Measurements from ENCODE around the gene PRR16. TPM values are rescaled to one million over a fixed set of nuclear protein-coding genes. Genes with fewer than 3 reads are reported as not detected.
A peak's percentile ranks its signal among the peaks of the same experiment; 100 is the strongest.
"Not testable (repeated sequence)": the region's sequence is repeated elsewhere in the genome, so short reads cannot be mapped to it uniquely, and the experiment has no call there.

Gene PRR16
- total RNA-seq, 1 donor from 2014 or later, result 28.7 TPM

DNA sequence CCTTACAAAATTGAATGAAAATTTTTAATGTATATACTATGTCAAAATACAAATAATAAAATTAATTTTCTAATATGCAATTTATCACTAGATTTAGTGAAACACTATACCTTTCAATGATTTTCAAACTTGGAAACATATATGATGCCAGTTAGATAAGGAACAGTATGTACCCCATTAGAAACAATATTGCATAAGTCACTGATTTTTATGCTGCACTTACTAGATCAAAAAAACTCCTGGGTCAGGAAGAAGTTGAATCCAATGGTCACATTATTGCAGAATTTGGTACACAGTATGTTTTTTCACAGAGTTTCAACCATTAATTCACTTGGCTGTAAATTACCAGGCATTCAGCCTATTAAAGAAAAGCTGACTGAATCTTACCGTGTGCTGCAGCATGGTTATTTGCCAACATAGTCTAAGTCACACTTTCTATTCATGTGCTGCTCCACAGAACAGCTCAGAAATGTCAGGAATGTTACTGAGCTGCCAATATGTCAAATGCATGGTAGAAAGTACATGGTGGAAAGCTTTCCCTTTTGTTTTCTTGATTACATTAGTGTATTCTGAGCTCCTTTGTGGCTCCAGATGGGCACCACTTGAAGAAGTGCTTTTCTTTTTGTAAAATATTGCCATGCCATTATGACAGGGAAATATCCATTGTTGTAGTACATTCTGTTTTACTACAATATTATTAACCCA lies 9.9 kb upstream of the PRR16 start:
- TF ChIP-seq, protein P1, sequence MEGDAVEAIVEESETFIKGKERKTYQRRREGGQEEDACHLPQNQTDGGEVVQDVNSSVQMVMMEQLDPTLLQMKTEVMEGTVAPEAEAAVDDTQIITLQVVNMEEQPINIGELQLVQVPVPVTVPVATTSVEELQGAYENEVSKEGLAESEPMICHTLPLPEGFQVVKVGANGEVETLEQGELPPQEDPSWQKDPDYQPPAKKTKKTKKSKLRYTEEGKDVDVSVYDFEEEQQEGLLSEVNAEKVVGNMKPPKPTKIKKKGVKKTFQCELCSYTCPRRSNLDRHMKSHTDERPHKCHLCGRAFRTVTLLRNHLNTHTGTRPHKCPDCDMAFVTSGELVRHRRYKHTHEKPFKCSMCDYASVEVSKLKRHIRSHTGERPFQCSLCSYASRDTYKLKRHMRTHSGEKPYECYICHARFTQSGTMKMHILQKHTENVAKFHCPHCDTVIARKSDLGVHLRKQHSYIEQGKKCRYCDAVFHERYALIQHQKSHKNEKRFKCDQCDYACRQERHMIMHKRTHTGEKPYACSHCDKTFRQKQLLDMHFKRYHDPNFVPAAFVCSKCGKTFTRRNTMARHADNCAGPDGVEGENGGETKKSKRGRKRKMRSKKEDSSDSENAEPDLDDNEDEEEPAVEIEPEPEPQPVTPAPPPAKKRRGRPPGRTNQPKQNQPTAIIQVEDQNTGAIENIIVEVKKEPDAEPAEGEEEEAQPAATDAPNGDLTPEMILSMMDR (IDR thresholded peaks at IDR 0.05), result no peak
- Histone ChIP-seq H3K36me3 (no peaks in the 10 kb centered on the region), H3K27ac (peak overlapping the region; percentile 38 to 50), H3K4me3 (peak overlapping the region in 1 of 2 donors; percentile 4), H3K4me1 (peaks cover 3 to 12% of the 10 kb centered on the region in 2 donors), H3K9me3 (no peaks in the 10 kb centered on the region), H3K27me3 (no peaks in the 10 kb centered on the region)
- DNase-seq (ENCODE audit: low spot score in 2 of 2), result no peak
- intact Hi-C loops (cut with DNase I), result no loop called here

DNA sequence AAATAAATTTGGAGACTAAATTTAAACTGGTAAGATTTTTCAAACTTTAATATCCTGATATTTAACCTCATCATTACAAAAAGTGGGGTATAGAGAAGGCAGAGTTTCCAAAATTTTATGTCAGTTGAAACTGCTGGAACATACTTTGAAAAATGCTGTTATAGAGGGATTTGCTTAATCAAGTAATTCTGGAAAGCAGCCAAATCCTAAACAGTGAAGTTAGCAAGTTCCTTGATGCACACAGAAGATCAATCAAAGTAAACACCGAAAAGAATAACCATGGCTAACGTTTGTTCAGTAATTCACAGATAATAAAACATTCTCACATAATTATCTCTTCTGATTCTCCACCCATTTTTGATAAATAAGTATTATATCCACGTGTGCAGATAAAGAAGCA lies 8.1 kb upstream of the PRR16 start:
- DNase-seq (ENCODE audit: low spot score in 2 of 2), result no peak
- intact Hi-C loops (cut with DNase I), result loop anchor here (5.0 kb wide), 3 partner anchors 49 to 514 kb away; no protein-coding TSS in a partner anchor
- TF ChIP-seq, protein P1 (IDR thresholded peaks at IDR 0.05), result no peak
- no peaks in the 10 kb centered on the region for H3K36me3 ChIP-seq
- peaks cover 3 to 12% of the 10 kb centered on the region in 2 donors for H3K4me1 ChIP-seq
- no peak overlapping the region for H3K4me3 ChIP-seq
- H3K27ac ChIP-seq, result no peak overlapping the region
- H3K27me3 ChIP-seq, result no peaks in the 10 kb centered on the region
- H3K9me3 ChIP-seq, result no peaks in the 10 kb centered on the region

DNA sequence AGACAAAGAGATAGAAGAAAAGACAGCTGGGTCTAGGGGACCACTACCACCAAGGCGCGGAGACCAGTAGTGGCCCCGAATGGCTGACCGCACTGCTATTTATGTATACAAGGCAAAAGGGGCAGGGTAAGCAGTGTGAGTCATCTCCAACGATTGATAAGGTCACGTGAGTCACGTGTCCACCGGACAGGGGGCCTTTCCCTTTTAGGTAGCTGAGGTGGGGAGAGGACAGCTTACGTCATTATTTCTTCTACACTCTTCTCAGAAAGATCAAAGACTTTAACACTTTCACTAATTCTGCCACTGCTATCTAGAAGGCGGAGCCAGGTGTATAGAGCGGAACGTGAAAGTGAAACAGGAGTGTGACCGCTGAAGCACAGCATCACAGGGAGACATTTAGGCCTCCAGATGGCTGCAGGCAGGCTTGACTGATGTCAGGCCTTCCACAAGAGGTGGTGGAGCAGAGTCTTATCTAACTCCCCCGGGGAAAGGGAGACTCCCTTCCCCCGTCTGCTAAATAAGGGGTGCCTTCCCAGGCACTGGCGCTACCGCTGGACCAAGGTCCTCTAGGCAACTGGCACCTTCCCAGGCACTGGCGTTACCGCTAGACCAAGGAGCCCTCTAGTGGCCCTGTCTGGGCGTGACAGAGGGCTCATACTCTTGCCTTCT lies 6.1 kb upstream of the PRR16 start:
- Histone ChIP-seq H3K27ac (peak overlapping the region; percentile 42 to 58), H3K9me3 (no peaks in the 10 kb centered on the region), H3K4me1 (peaks cover 3 to 12% of the 10 kb centered on the region in 2 donors), H3K36me3 (no peaks in the 10 kb centered on the region), H3K27me3 (no peaks in the 10 kb centered on the region), H3K4me3 (peak overlapping the region; percentile 47 to 60)
- TF ChIP-seq, protein P1 (IDR thresholded peaks at IDR 0.05), result peak; percentile 57 to 79 (median 79)
- peak; percentile 25 to 90 for DNase-seq (ENCODE audit: low spot score in 2 of 2)
- intact Hi-C loops (cut with DNase I), result loop anchor here (2.0 to 5.0 kb wide), 4 partner anchors 51 to 516 kb away; no protein-coding TSS in a partner anchor

DNA sequence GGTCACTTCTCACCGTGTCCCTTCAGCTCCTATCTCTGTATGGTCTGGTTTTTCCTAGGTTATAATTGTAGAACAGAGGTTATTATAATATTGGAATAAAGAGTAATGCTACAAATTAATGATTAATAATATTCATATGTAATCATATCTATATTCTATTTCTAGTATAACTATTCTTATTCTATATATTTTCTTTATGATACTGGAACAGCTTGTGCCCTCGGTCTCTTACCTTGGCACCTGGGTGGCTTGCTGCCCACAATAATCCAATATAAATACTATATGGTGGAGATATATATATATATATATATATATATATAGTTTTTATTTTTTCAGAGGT lies 5.6 kb upstream of the PRR16 start:
- intact Hi-C loops (cut with DNase I), result loop anchor here (2.0 to 5.0 kb wide), 4 partner anchors 51 to 516 kb away; no protein-coding TSS in a partner anchor
- Histone ChIP-seq H3K4me1 (peaks cover 3 to 14% of the 10 kb centered on the region in 2 donors), H3K4me3 (peak overlapping the region; percentile 47 to 60), H3K27ac (peak overlapping the region in 1 of 2 donors; percentile 42)
- H3K9me3 ChIP-seq; H3K27me3 ChIP-seq; H3K36me3 ChIP-seq; DNase-seq (ENCODE audit: low spot score in 2 of 2): not testable (repeated sequence)

DNA sequence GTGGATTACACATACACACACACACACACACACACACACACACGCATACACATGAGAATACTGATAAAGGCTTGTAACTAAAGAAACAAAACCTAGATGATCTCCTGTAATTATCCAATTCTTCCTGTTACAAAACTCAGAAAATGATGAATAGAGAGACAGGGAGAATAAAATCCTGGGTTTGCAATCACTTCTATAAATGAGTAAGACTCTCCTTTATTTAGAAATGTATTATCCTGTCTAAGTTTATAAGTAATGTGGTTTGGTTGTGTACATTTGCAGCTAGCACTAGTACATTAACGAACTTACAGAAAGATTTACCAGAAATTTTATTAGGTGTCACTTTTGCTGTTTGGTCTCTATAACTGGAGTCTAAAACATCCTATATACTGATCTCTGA lies 2.8 kb upstream of the PRR16 start:
- H3K4me3 ChIP-seq, result no peak overlapping the region
- H3K9me3 ChIP-seq, result no peaks in the 10 kb centered on the region
- no peak overlapping the region for H3K27ac ChIP-seq
- H3K4me1 ChIP-seq, result peaks cover 0 to 4% of the 10 kb centered on the region in 2 donors
- intact Hi-C loops (cut with DNase I), result loop anchor here (5.0 to 10.0 kb wide), 2 partner anchors 164 to 626 kb away; no protein-coding TSS in a partner anchor
- DNase-seq (ENCODE audit: low spot score in 2 of 2), result no peak
- no peaks in the 10 kb centered on the region for H3K36me3 ChIP-seq
- TF ChIP-seq, protein P1 (IDR thresholded peaks at IDR 0.05), result no peak
- no peaks in the 10 kb centered on the region for H3K27me3 ChIP-seq

All from ascending aorta (tissue), 2 donors.